OCI-LY7 (cell line): ENCODE results near the gene ICA1L. TPM values are rescaled to one million over a fixed set of nuclear protein-coding genes. Genes with fewer than 3 reads are reported as not detected.
"Not testable (repeated sequence)": the region's sequence is repeated elsewhere in the genome, so short reads cannot be mapped to it uniquely, and the experiment has no call there.

Experiments
- Bru-seq: library from RNA; stranded (reverse); fragments of 400-500 nt; gene quantifications from one replicate; lab custom pipeline; 2021; lab: Mats Ljungman, UMichigan
- BruChase-seq, 2 experiments: library from RNA; stranded (reverse); fragments of 400-500 nt; gene quantifications; one replicate each; lab custom pipeline; 2021; lab: Mats Ljungman, UMichigan
- BruUV-seq: library from RNA; stranded (reverse); fragments of 400-500 nt; replicated peaks from 2 replicates; lab custom pipeline; 2021; lab: Mats Ljungman, UMichigan
- CTCF ChIA-PET: fragments of 300-600 bp; sonication (Branson Sonifier 250); formaldehyde crosslinking; loops from one replicate; lab custom pipeline; 2022; ENCODE audit warnings: antibody characterized with exemption; ENCODE audit not compliant: unreplicated experiment; lab: Charles Lee
- POLR2A ChIA-PET: fragments of 300-600 bp; sonication (Branson Sonifier 250); formaldehyde crosslinking; loops from one replicate; lab custom pipeline; 2022; ENCODE audit warnings: antibody characterized with exemption; lab: Charles Lee
- DNase-seq: peaks from one replicate; pipeline ENCODE4 v3.0.0-alpha.2; 2015; ENCODE audit warnings: low spot score
- H2AFZ ChIP-seq: fragments of 200-600 bp; sonication (generic), shearing (Covaris generic); 2 replicates; pipeline ENCODE4 v1.6.1; 2014; ENCODE audit warnings: mild to moderate bottlenecking, antibody characterized with exemption, low read length, moderate library complexity
- H3K27ac ChIP-seq: fragments of 200-600 bp; sonication (generic); 2 replicates; pipeline ENCODE4 v1.5.1; 2014; ENCODE audit warnings: mixed run types, low read depth, mild to moderate bottlenecking, moderate library complexity, low read length, inconsistent platforms; ENCODE audit not compliant: poor library complexity, severe bottlenecking
- H3K36me3 ChIP-seq: fragments of 200-600 bp; sonication (generic); 2 replicates; pipeline ENCODE4 v1.6.1; 2014; ENCODE audit warnings: mild to moderate bottlenecking, antibody characterized with exemption, low read length, moderate library complexity, mixed read lengths; ENCODE audit not compliant: insufficient read depth
- H3K4me1 ChIP-seq: fragments of 200-600 bp; sonication (generic); 2 replicates; pipeline ENCODE4 v1.5.1; 2014; ENCODE audit warnings: mild to moderate bottlenecking, low read length; ENCODE audit not compliant: insufficient read depth, poor library complexity, severe bottlenecking
- H3K4me2 ChIP-seq: fragments of 200-600 bp; sonication (generic); 2 replicates; pipeline ENCODE4 v1.6.1; 2014; ENCODE audit warnings: mild to moderate bottlenecking, low read length
- H3K4me3 ChIP-seq: fragments of 200-600 bp; sonication (generic); 2 replicates; pipeline ENCODE4 v1.5.1; 2014; ENCODE audit warnings: mild to moderate bottlenecking, low read depth, low read length; ENCODE audit not compliant: poor library complexity, severe bottlenecking
- H3K79me2 ChIP-seq: fragments of 200-600 bp; sonication (generic); 2 replicates; pipeline ENCODE4 v1.6.1; 2016; ENCODE audit warnings: low read depth, mild to moderate bottlenecking, low read length, moderate library complexity, mixed read lengths; ENCODE audit not compliant: insufficient read depth
- H3K9me2 ChIP-seq: fragments of 200-600 bp; sonication (generic); 2 replicates; pipeline ENCODE4 v1.6.1; 2016; ENCODE audit warnings: mild to moderate bottlenecking, low read length, mixed read lengths; ENCODE audit not compliant: insufficient read depth
- H3K9me3 ChIP-seq: fragments of 200-600 bp; sonication (generic); 2 replicates; pipeline ENCODE4 v1.6.1; 2014; ENCODE audit warnings: mild to moderate bottlenecking, mixed run types, low read length, mixed read lengths
- H4K20me1 ChIP-seq: fragments of 200-600 bp; sonication (generic); 2 replicates; pipeline ENCODE4 v1.6.1; 2014; ENCODE audit warnings: mild to moderate bottlenecking, antibody characterized with exemption, low read length, moderate library complexity, mixed read lengths; ENCODE audit not compliant: insufficient read depth
- CTCF ChIP-seq: fragments of 200-600 bp; sonication (generic); conservative IDR thresholded peaks from 2 replicates; pipeline ENCODE4 v1.5.1; 2014; ENCODE audit warnings: mild to moderate bottlenecking, antibody characterized with exemption, low read length, moderate library complexity, mixed read lengths
- EZH2phosphoT487 ChIP-seq: fragments of 200-600 bp; sonication (generic); IDR thresholded peaks from 2 replicates; pipeline ENCODE4 v1.6.1; 2018; ENCODE audit warnings: low read depth, borderline replicate concordance, mild to moderate bottlenecking, mixed run types, antibody characterized with exemption, low read length, moderate library complexity, mixed read lengths
- intact Hi-C: fragments of 100-400 bp; cut with micrococcal nuclease; formaldehyde crosslinking; loops from one replicate; pipeline ENCODE4 v1.10.0; 2022; ENCODE audit not compliant: unreplicated experiment
- long read RNA-seq: library from polyadenylated mRNA; stranded (forward); transcript quantifications from one replicate; pipeline ENCODE4 v2.0.0, GENCODE V29; 2022
- total RNA-seq, 2 experiments: library from RNA; depleted of rRNA in 1 of 2; stranded (reverse); fragments of >200 nt in 1 of 2; shearing (Covaris generic) in 1 of 2; gene quantifications; 2 replicates each; pipeline ENCODE4 v1.2.3, GENCODE V29; 2014 to 2022

Gene ICA1L
- total RNA-seq (2014; rRNA removed; shearing (Covaris generic)) (3.8 and 5.2 TPM in 2 replicates), total RNA-seq (2022) (11.1 and 12.0 TPM in 2 replicates), Bru-seq, nascent RNA (percentile 55 among the genes with signal in this experiment), BruChase-seq, experiment 1, labeled RNA remaining after a 6-hour chase (percentile 57 among the genes with signal in this experiment), BruChase-seq, experiment 2, labeled RNA remaining after a 2-hour chase (percentile 56 among the genes with signal in this experiment)
- long read RNA-seq, partial matches to known transcripts = 1 of 10 reads
- long read RNA-seq, other reads (novel, unspliced or antisense) = 6 of 10 reads

- Histone ChIP-seq H2AFZ (peak within 1 kb of the TSS; percentile 98), H3K4me1 (peaks cover 11% of the 10 kb centered on the region), H3K9me3 (no peaks in the 10 kb centered on the region), H4K20me1 (no peaks in the 10 kb centered on the region), H3K4me2 (peak within 1 kb of the TSS; percentile 96), H3K36me3 (no peaks in the 10 kb centered on the region), H3K79me2 (no peaks in the 10 kb centered on the region), H3K4me3 (peak within 1 kb of the TSS; percentile 80), H3K9me2 (no peaks in the 10 kb centered on the region), H3K27ac (peak within 1 kb of the TSS; percentile 39)
- no TSS peak for BruUV-seq
- ChIA-PET CTCF (interaction anchor here (0.6 to 1.1 kb wide), 2 partner anchors 283 to 966 kb away, joined by 3 read pairs; no protein-coding TSS in a partner anchor), POLR2A (interaction anchor here (0.6 to 2.6 kb wide), 2 partner anchors 23 to 40 kb away, joined by 3 to 11 read pairs; partner anchors contain the start of genes CARF and WDR12)
- intact Hi-C loops = loop anchor here (1.0 to 5.0 kb wide), 3 partner anchors 40 to 299 kb away; partner anchors contain the start of genes FAM117B and WDR12
- DNase-seq = peak; percentile 73
- TF ChIP-seq CTCF = no peak
- no peak for TF ChIP-seq EZH2phosphoT487
Measured at GRCh38 chr2:202871300-202872141, at the start of gene ICA1L. Gene ICA1L (minus strand): TSS chr2:202871766. CDS start chr2:202829009, 42,757 bp downstream.

- intact Hi-C loops = loop anchor here (10.0 kb wide), 1 partner anchor 516 kb away; no protein-coding TSS in a partner anchor
- Histone ChIP-seq H3K4me3 (no peak overlapping the region), H4K20me1 (no peaks in the 10 kb centered on the region), H3K4me2 (no peak overlapping the region), H3K4me1 (no peaks in the 10 kb centered on the region), H3K36me3 (peaks cover under 1% of the 10 kb centered on the region; the same call in 1 of the 2 replicates), H3K9me3 (no peaks in the 10 kb centered on the region), H3K27ac (no peak overlapping the region), H3K9me2 (no peaks in the 10 kb centered on the region), H2AFZ (no peak overlapping the region), H3K79me2 (no peaks in the 10 kb centered on the region)
- POLR2A ChIA-PET = interaction anchor here (0.5 to 1.8 kb wide), 8 partner anchors 8 to 1760 kb away, joined by 3 to 5 read pairs (median 3); partner anchors contain the start of gene WDR12
- BruUV-seq = no TSS peak
- TF ChIP-seq CTCF = no peak
- no peak for TF ChIP-seq EZH2phosphoT487
- CTCF ChIA-PET = no interaction called here
- DNase-seq = no peak
Measured at GRCh38 chr2:202918860-202919259, 47.3 kb upstream of the ICA1L start.

- Histone ChIP-seq H3K4me1 (peaks cover 20% of the 10 kb centered on the region), H3K4me3 (peak overlapping the region; percentile 88), H3K27ac (peak overlapping the region; percentile 82), H3K36me3 (peaks cover 24% of the 10 kb centered on the region), H2AFZ (peak overlapping the region; percentile 94; the same call in 1 of the 2 replicates), H4K20me1 (peaks cover 14% of the 10 kb centered on the region; the same call in 1 of the 2 replicates), H3K4me2 (peak overlapping the region; percentile 87), H3K79me2 (peaks cover 39% of the 10 kb centered on the region)
- H3K9me3 ChIP-seq, H3K9me2 ChIP-seq, DNase-seq, CTCF ChIA-PET, BruUV-seq: not testable (repeated sequence)
- intact Hi-C loops = loop anchor here (10.0 kb wide), 1 partner anchor 522 kb away; no protein-coding TSS in a partner anchor
- POLR2A ChIA-PET = interaction anchor here (1.5 to 2.1 kb wide), 3 partner anchors 22 to 325 kb away, joined by 6 to 11 read pairs (median 6); partner anchors contain the start of gene ICA1L
Measured at GRCh38 chr2:202912342-202913201, 41.0 kb upstream of the ICA1L start.
